Neural cell (in vitro differentiated cells): Measurements from ENCODE around the gene NINJ1. TPM values are rescaled to one million over a fixed set of nuclear protein-coding genes. Genes with fewer than 3 reads are reported as not detected.

Source experiments
- H2AFZ ChIP-seq: fragments of 200-600, 300-800 bp; sonication (generic), shearing (Covaris generic); 2 replicates; pipeline ENCODE4 v1.6.0; 2014; ENCODE audit warnings: low read depth, mild to moderate bottlenecking, antibody characterized with exemption, low read length, moderate library complexity
- H3F3A ChIP-seq: fragments of 200-600 bp; shearing (Covaris generic); 2 replicates; pipeline ENCODE4 v1.6.1; 2016; ENCODE audit warnings: mild to moderate bottlenecking, moderate library complexity, mixed read lengths, antibody characterized with exemption, low read length; ENCODE audit not compliant: insufficient read depth, poor library complexity, severe bottlenecking
- H3K27ac ChIP-seq: fragments of 200-600, 300-800 bp; sonication (generic), shearing (Covaris generic); 2 replicates; pipeline ENCODE4 v1.5.1; 2014; ENCODE audit warnings: mild to moderate bottlenecking, low read length, moderate library complexity
- H3K27me3 ChIP-seq: fragments of 300-800, 200-600 bp; sonication (generic), shearing (Covaris generic); 2 replicates; pipeline ENCODE4 v1.6.0; 2014; ENCODE audit warnings: mild to moderate bottlenecking, low read depth, low read length, moderate library complexity; ENCODE audit not compliant: insufficient read depth
- H3K36me3 ChIP-seq: fragments of 300-800, 200-600 bp; sonication (generic), shearing (Covaris generic); 2 replicates; pipeline ENCODE4 v1.5.1; 2014; ENCODE audit warnings: mild to moderate bottlenecking, antibody characterized with exemption, low read length, moderate library complexity; ENCODE audit not compliant: insufficient read depth
- H3K4me2 ChIP-seq: fragments of 300-800, 200-600 bp; sonication (generic), shearing (Covaris generic); 2 replicates; pipeline ENCODE4 v1.6.0; 2014; ENCODE audit warnings: mild to moderate bottlenecking, low read length
- H3K4me3 ChIP-seq: fragments of 300-800, 200-600 bp; sonication (generic), shearing (Covaris generic); 2 replicates; pipeline ENCODE4 v1.5.1; 2014; ENCODE audit warnings: mild to moderate bottlenecking, low read length, moderate library complexity
- H3K79me2 ChIP-seq: fragments of 200-600 bp; shearing (Covaris generic); replicated peaks from 2 replicates; pipeline ENCODE4 v1.6.0; 2014; ENCODE audit warnings: mild to moderate bottlenecking, low read length, moderate library complexity; ENCODE audit not compliant: insufficient read depth
- H3K9ac ChIP-seq: fragments of 300-800, 200-600 bp; sonication (generic), shearing (Covaris generic); 2 replicates; pipeline ENCODE4 v1.6.1; 2016; ENCODE audit warnings: mild to moderate bottlenecking, low read length, mixed read lengths
- H3K9me2 ChIP-seq: fragments of 200-600 bp; shearing (Covaris generic); 2 replicates; pipeline ENCODE4 v1.6.1; 2016; ENCODE audit warnings: mild to moderate bottlenecking, low read length, mixed read lengths; ENCODE audit not compliant: insufficient read depth
- H3K9me3 ChIP-seq: fragments of 200-600, 300-800 bp; sonication (generic), shearing (Covaris generic); 2 replicates; pipeline ENCODE4 v1.6.1; 2016; ENCODE audit warnings: mild to moderate bottlenecking, mixed run types, low read length, moderate library complexity, mixed read lengths
- H4K20me1 ChIP-seq: fragments of 200-600 bp; shearing (Covaris generic); 2 replicates; pipeline ENCODE4 v1.6.1; 2016; ENCODE audit warnings: mild to moderate bottlenecking, mixed run types; ENCODE audit not compliant: insufficient read depth
- EP300 ChIP-seq: fragments of 450-650 bp; conservative IDR thresholded peaks from 2 replicates; pipeline ENCODE4 v1.6.1; 2014; ENCODE audit warnings: antibody characterized with exemption, mild to moderate bottlenecking, moderate library complexity; ENCODE audit not compliant: poor library complexity, severe bottlenecking
- EZH2 ChIP-seq: fragments of 200-600, 300-800 bp; shearing (Covaris generic), sonication (generic); IDR thresholded peaks from 2 replicates; pipeline ENCODE4 v1.6.1; 2014; ENCODE audit warnings: antibody characterized with exemption, low read length, borderline replicate concordance, mild to moderate bottlenecking; ENCODE audit not compliant: insufficient read depth, poor library complexity, severe bottlenecking
- MXI1 ChIP-seq: fragments of 450-650 bp; conservative IDR thresholded peaks from 2 replicates; pipeline ENCODE4 v1.6.1; 2014; ENCODE audit warnings: antibody characterized with exemption, mild to moderate bottlenecking; ENCODE audit not compliant: poor library complexity, severe bottlenecking
- POLR2AphosphoS5 ChIP-seq: IDR thresholded peaks from 2 replicates; pipeline ENCODE4 v1.6.1; 2012
- RAD21 ChIP-seq: fragments of 450-650 bp; conservative IDR thresholded peaks from 2 replicates; pipeline ENCODE4 v1.6.1; 2014; ENCODE audit warnings: antibody characterized with exemption, mild to moderate bottlenecking, moderate library complexity
- SMC3 ChIP-seq: fragments of 450-650 bp; conservative IDR thresholded peaks from 2 replicates; pipeline ENCODE4 v1.6.1; 2014; ENCODE audit warnings: antibody characterized with exemption, mild to moderate bottlenecking, moderate library complexity; ENCODE audit not compliant: poor library complexity
- TAF1 ChIP-seq: IDR thresholded peaks from 2 replicates; pipeline ENCODE4 v1.6.1; 2012; ENCODE audit warnings: low read depth
- polyA plus RNA-seq: library from polyadenylated mRNA; depleted of rRNA; stranded (reverse); fragments of >200 nt; gene quantifications from 2 replicates; pipeline ENCODE4 v1.2.3, GENCODE V29; 2014
- TF ChIP-seq, protein P1 (sequence below): fragments of 450-650 bp; IDR thresholded peaks from 2 replicates; pipeline ENCODE4 v1.5.1; 2014; ENCODE audit warnings: antibody characterized with exemption, mild to moderate bottlenecking, moderate library complexity; ENCODE audit not compliant: poor library complexity, severe bottlenecking
- TF ChIP-seq, protein P2 (sequence below): IDR thresholded peaks from 2 replicates; pipeline ENCODE4 v1.6.1; 2012; ENCODE audit warnings: borderline replicate concordance

The NINJ1 gene
- polyA plus RNA-seq, 1 donor from 2014 or later: 2.7 TPM

DNA sequence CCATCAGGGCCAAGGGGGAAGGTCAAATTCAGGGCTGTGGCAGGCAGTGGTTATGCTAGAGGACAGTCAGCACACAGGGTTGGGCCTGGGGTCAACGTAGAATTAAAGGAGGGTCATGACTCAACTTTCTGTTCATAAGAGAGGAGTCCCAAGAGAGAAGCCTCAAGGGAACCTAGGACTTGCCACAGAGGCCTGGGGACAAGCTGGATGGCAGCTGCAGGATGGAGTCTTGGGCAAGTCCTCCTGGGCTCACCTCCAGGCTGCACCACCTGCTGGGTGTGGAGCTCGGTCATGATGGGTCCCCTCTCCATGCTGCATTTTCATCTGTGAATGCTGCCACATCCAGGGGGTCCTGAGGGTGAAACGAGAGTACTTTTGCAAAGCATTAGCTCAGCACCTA, 40.9 kb upstream of the NINJ1 start:
- Histone ChIP-seq H3K4me2 (no peak overlapping the region), H3K4me3 (no peak overlapping the region), H3K36me3 (no peaks in the 10 kb centered on the region), H4K20me1 (no peaks in the 10 kb centered on the region), H3F3A (no peaks in the 10 kb centered on the region), H3K9ac (no peak overlapping the region), H3K9me3 (no peaks in the 10 kb centered on the region), H2AFZ (no peak overlapping the region), H3K27me3 (no peaks in the 10 kb centered on the region), H3K9me2 (no peaks in the 10 kb centered on the region), H3K79me2 (no peaks in the 10 kb centered on the region), H3K27ac (no peak overlapping the region)
- no peak for TF ChIP-seq EP300
- no peak for TF ChIP-seq SMC3
- TF ChIP-seq, protein P1, sequence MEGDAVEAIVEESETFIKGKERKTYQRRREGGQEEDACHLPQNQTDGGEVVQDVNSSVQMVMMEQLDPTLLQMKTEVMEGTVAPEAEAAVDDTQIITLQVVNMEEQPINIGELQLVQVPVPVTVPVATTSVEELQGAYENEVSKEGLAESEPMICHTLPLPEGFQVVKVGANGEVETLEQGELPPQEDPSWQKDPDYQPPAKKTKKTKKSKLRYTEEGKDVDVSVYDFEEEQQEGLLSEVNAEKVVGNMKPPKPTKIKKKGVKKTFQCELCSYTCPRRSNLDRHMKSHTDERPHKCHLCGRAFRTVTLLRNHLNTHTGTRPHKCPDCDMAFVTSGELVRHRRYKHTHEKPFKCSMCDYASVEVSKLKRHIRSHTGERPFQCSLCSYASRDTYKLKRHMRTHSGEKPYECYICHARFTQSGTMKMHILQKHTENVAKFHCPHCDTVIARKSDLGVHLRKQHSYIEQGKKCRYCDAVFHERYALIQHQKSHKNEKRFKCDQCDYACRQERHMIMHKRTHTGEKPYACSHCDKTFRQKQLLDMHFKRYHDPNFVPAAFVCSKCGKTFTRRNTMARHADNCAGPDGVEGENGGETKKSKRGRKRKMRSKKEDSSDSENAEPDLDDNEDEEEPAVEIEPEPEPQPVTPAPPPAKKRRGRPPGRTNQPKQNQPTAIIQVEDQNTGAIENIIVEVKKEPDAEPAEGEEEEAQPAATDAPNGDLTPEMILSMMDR: no peak
- no peak for TF ChIP-seq MXI1
- TF ChIP-seq TAF1: no peak
- TF ChIP-seq POLR2AphosphoS5: no peak
- no peak for TF ChIP-seq EZH2
- TF ChIP-seq, protein P2, sequence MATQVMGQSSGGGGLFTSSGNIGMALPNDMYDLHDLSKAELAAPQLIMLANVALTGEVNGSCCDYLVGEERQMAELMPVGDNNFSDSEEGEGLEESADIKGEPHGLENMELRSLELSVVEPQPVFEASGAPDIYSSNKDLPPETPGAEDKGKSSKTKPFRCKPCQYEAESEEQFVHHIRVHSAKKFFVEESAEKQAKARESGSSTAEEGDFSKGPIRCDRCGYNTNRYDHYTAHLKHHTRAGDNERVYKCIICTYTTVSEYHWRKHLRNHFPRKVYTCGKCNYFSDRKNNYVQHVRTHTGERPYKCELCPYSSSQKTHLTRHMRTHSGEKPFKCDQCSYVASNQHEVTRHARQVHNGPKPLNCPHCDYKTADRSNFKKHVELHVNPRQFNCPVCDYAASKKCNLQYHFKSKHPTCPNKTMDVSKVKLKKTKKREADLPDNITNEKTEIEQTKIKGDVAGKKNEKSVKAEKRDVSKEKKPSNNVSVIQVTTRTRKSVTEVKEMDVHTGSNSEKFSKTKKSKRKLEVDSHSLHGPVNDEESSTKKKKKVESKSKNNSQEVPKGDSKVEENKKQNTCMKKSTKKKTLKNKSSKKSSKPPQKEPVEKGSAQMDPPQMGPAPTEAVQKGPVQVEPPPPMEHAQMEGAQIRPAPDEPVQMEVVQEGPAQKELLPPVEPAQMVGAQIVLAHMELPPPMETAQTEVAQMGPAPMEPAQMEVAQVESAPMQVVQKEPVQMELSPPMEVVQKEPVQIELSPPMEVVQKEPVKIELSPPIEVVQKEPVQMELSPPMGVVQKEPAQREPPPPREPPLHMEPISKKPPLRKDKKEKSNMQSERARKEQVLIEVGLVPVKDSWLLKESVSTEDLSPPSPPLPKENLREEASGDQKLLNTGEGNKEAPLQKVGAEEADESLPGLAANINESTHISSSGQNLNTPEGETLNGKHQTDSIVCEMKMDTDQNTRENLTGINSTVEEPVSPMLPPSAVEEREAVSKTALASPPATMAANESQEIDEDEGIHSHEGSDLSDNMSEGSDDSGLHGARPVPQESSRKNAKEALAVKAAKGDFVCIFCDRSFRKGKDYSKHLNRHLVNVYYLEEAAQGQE: no peak
- TF ChIP-seq RAD21: no peak

DNA sequence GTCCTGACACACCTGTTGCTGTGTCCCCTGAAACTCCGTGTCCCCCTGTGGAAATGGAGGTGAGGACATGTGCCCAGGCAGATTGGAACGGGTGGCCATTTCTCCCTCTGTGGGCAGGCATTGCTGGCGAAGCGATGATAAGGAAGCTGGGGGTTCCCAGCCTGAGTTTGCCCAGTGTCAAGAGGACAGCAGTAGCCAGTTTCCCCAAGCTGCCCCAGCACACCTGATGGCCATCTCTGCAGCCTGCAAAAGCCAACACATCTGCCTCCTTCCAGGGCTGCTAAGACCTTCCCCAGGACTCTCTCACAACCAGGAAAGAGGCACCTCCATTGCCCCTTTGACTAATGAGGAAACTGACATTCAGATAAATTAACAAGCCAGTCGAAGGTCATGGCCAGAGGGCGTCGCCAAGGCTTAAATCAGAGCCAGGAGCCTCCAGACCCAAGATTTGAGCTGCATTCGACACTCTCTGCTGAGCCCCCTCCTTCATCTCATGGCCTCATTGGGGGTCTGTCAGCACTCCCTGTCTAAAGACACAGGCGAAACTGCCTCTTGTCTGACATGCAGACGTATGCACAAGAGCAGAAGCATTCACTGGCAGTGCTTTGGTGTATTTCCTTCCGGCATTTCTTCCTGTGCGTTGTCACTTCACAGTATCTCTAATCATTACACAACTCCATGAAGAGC, 39.5 kb upstream of the NINJ1 start:
- no peak for TF ChIP-seq MXI1
- Histone ChIP-seq H3F3A (no peaks in the 10 kb centered on the region), H3K4me3 (no peak overlapping the region), H3K9me3 (no peaks in the 10 kb centered on the region), H3K79me2 (no peaks in the 10 kb centered on the region), H3K27me3 (no peaks in the 10 kb centered on the region), H3K36me3 (no peaks in the 10 kb centered on the region), H2AFZ (no peak overlapping the region), H3K9me2 (no peaks in the 10 kb centered on the region), H3K9ac (no peak overlapping the region), H3K27ac (no peak overlapping the region), H3K4me2 (no peak overlapping the region), H4K20me1 (no peaks in the 10 kb centered on the region)
